Keratinocyte (primary cell): ENCODE measurements around the gene TGFBR1.

Source experiments
- CTCF ChIP-seq, 3 experiments: IDR thresholded peaks in 1 of 3; conservative IDR thresholded peaks in 1 of 3; optimal IDR thresholded peaks in 1 of 3; 2 replicates in 2 of 3; 3 replicates in 1 of 3; pipeline versions ENCODE3 to v1.5.1; 2011; ENCODE audit warnings: low read length in 3 of 3, mild to moderate bottlenecking in 3 of 3, moderate library complexity in 2 of 3, control low read depth in 1 of 3, inconsistent platforms in 1 of 3; ENCODE audit not compliant: insufficient read depth in 2 of 3; ENCODE audit errors: extremely low read depth in 1 of 3
- EZH2 ChIP-seq: IDR thresholded peaks from one replicate; pipeline ENCODE4 v1.6.1; 2012; ENCODE audit warnings: inconsistent platforms, mild to moderate bottlenecking, low read length, moderate library complexity

GRCh38 chr9:99184110-99184474, 79.2 kb downstream of the TGFBR1 start:
- TF ChIP-seq CTCF (optimal IDR thresholded peaks at IDR 0.05 in 1 of 3, IDR thresholded peaks at IDR 0.05 in 1 of 3, conservative IDR thresholded peaks at IDR 0.05 in 1 of 3; ENCODE audit: extremely low read depth in 1 of 3, insufficient read depth in 2 of 3, low read length in 3 of 3) (no peak), EZH2 (no peak)
